Effector memory CD4-positive, alpha-beta T cell (primary cell): ENCODE results near the gene CNTFR.

Source experiments
- DNase-seq, 3 donors: peaks; one replicate each; pipeline ENCODE4 v3.0.0-alpha.2; 2020
- H3K27ac ChIP-seq: 2 replicates; pipeline ENCODE4 v1.7.0; 2013; ENCODE audit warnings: mild to moderate bottlenecking, low read length, moderate library complexity; ENCODE audit not compliant: insufficient read depth, poor library complexity, severe bottlenecking
- H3K27me3 ChIP-seq: replicated peaks from 2 replicates; pipeline ENCODE4 v1.7.0; 2013; ENCODE audit warnings: mild to moderate bottlenecking, low read length; ENCODE audit not compliant: insufficient read depth, control insufficient read depth, poor library complexity, severe bottlenecking
- H3K36me3 ChIP-seq: 2 replicates; pipeline ENCODE4 v1.7.0; 2013; ENCODE audit warnings: mild to moderate bottlenecking, low read length, moderate library complexity; ENCODE audit not compliant: control insufficient read depth, insufficient read depth
- H3K4me1 ChIP-seq: 2 replicates; pipeline ENCODE4 v1.7.0; 2013; ENCODE audit warnings: low read length, mild to moderate bottlenecking; ENCODE audit not compliant: control insufficient read depth, insufficient read depth, poor library complexity, severe bottlenecking
- H3K4me3 ChIP-seq: 2 replicates; pipeline ENCODE4 v1.7.0; 2013; ENCODE audit warnings: low read length, low read depth, mild to moderate bottlenecking; ENCODE audit not compliant: insufficient read depth, poor library complexity, severe bottlenecking
- H3K9me3 ChIP-seq: 2 replicates; pipeline ENCODE4 v1.7.0; 2013; ENCODE audit warnings: mild to moderate bottlenecking, low read length, moderate library complexity; ENCODE audit not compliant: control insufficient read depth

The CNTFR gene

GRCh38 chr9:34601937-34602573, 12.5 kb upstream of the CNTFR start:
- H3K9me3 ChIP-seq, result no peaks in the 10 kb centered on the region
- H3K36me3 ChIP-seq, result no peaks in the 10 kb centered on the region
- no peak overlapping the region for H3K4me3 ChIP-seq
- no peak for DNase-seq
- H3K4me1 ChIP-seq, result no peaks in the 10 kb centered on the region
- no peak overlapping the region for H3K27ac ChIP-seq
- no peaks in the 10 kb centered on the region for H3K27me3 ChIP-seq

DNA sequence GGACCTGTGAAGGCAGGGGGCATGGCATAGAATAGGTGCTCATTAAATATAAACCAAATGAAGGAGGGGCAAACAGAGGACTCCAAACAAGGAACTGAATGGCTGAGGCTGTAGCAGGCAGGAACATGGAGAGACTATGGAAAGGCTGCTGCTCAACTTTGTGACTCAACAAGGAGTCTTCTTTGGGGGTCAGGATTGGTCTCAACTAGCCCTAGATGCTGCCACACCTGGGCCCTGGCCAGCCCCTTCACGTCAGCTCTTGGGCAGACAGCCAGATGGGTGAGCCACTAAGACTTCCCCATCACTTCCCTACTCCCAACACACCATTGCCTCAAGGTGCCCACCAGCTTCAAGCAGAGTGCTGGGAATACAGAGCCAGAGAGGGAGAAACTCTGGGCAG, 11.4 kb upstream of the CNTFR start:
- H3K9me3 ChIP-seq, result no peaks in the 10 kb centered on the region
- H3K36me3 ChIP-seq, result no peaks in the 10 kb centered on the region
- no peak overlapping the region for H3K4me3 ChIP-seq
- no peak overlapping the region for H3K27ac ChIP-seq
- no peak for DNase-seq
- no peaks in the 10 kb centered on the region for H3K27me3 ChIP-seq
- no peaks in the 10 kb centered on the region for H3K4me1 ChIP-seq

DNA sequence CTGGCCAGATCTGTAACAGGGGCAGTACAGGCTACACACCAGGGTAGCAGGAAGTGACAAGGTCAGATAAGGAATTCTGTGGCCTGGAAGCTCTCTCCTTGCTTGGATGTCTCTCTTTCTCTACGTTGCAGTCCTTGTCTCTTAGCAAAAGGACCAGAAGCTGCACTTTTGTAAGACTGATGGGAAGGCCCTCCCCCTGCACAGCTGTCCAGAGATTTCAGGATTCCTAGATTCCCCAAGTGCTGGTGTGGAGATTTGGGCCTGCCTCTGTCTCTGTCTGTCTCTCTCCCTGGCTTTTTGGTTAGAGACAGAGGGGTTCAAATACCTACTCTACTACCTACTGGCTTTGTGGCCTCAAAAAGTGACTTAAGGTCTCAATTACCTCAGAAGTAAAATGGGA, 10.0 kb upstream of the CNTFR start:
- H3K27ac ChIP-seq, result no peak overlapping the region
- DNase-seq, result no peak
- no peaks in the 10 kb centered on the region for H3K27me3 ChIP-seq
- no peaks in the 10 kb centered on the region for H3K36me3 ChIP-seq
- no peaks in the 10 kb centered on the region for H3K9me3 ChIP-seq
- H3K4me3 ChIP-seq, result no peak overlapping the region
- no peaks in the 10 kb centered on the region for H3K4me1 ChIP-seq

DNA sequence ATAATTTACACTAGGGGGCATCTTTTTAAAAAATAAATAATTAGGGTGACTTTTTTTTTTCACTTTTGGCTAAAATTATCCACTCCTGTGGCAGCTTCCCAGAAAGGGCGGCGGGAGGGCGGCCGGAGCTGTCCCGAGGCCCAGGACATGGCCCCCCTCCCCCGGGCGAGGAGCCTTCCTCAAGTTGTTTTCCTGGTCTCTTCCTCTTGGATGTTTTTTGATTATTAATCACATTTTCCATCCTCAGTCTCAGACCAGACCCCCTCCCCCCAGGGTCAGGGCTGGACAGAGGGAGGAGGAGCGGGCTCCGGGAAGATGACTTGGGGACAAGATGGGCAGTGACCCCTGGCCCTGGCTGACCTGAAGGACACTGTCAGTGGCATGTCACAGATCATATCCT, 4.7 kb upstream of the CNTFR start:
- Histone ChIP-seq H3K4me1 (peaks cover 22% of the 10 kb centered on the region), H3K4me3 (no peak overlapping the region), H3K9me3 (no peaks in the 10 kb centered on the region), H3K27ac (no peak overlapping the region), H3K27me3 (peaks cover 35% of the 10 kb centered on the region), H3K36me3 (no peaks in the 10 kb centered on the region)
- no peak for DNase-seq

DNA sequence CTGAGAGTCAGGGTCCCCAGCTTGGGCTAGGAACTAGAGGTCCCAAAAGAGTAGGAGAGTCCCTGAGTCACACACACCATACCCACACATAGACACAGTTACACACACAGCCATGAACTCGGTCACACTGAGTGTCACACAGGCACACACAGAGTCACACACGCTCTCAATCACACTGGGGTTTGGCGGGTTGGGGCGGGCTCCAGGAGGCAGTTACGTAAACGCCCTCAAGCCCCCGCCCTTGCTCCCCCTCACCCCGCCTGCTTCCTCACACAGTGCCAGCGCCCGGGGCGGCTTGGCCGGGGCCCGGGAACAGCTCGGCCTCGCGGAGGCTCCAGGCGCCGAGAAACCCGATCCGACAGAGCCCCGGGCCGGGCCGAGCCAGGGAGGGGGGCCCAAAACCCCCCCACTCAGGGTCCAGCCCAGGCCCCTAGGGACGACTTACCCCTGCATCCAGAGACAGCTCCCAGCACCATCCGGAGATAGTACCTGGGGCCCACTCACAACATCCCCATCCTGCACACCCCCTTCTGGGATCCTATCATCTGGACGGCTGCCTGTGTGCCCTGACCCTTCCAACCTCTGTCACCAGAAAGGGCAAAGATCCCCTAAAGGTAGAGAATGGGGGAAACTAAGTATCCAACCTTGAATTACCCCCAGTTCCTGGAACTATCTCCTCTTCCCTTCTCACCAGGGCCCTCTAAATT, 3.5 kb upstream of the CNTFR start:
- peaks cover 24% of the 10 kb centered on the region for H3K4me1 ChIP-seq
- no peak overlapping the region for H3K27ac ChIP-seq
- no peaks in the 10 kb centered on the region for H3K36me3 ChIP-seq
- peaks cover 44% of the 10 kb centered on the region for H3K27me3 ChIP-seq
- no peak overlapping the region for H3K4me3 ChIP-seq
- H3K9me3 ChIP-seq, result no peaks in the 10 kb centered on the region
- DNase-seq, result no peak

DNA sequence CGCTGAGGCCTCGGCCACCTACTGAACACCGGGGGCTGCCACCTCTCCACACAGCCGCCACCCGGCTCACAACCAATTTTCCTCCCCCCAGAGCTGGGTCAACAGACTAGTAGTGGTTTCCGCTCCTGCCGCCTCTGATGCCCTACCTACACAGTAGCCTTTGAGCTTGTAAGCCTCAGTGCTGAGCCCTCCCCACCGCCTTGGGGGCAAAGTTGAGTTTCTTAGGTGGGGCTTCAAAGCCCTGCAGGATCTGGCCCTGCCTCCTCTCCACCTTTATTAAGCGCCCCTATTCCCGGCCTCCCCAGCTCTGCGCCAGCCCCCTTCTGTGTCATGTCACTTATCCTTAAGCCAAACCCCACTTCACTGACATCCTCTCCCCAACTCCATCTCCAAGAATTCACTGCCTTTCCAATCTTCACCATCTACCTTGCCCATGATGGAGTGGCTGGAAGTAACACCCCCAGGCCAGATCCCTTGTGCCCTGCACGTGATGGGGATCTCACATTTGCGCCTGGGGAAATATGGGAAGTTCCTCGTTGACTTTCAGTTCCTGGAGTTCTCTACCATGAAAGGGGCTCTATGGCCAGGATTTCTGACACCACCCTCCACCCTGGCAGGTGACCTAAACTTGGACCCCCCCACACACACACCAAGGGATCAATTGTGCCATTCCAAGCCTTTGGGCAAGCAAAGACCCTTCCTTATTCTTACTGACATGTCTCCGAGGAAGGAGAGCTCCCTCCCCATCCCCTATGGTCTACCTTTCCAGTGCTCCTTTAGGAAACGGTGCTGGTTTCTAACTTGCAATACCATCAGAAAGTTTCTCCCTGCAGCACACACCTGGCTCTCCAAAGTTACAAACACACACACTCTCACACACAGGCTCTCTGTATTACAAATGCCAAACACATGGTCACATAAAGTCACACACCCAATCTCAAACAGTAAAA, 2.7 kb upstream of the CNTFR start:
- H3K36me3 ChIP-seq, result no peaks in the 10 kb centered on the region
- H3K27me3 ChIP-seq, result peaks cover 52% of the 10 kb centered on the region
- H3K27ac ChIP-seq, result no peak overlapping the region
- DNase-seq, result no peak
- H3K9me3 ChIP-seq, result no peaks in the 10 kb centered on the region
- H3K4me1 ChIP-seq, result peaks cover 24% of the 10 kb centered on the region
- peak overlapping the region; percentile 73 for H3K4me3 ChIP-seq

DNA sequence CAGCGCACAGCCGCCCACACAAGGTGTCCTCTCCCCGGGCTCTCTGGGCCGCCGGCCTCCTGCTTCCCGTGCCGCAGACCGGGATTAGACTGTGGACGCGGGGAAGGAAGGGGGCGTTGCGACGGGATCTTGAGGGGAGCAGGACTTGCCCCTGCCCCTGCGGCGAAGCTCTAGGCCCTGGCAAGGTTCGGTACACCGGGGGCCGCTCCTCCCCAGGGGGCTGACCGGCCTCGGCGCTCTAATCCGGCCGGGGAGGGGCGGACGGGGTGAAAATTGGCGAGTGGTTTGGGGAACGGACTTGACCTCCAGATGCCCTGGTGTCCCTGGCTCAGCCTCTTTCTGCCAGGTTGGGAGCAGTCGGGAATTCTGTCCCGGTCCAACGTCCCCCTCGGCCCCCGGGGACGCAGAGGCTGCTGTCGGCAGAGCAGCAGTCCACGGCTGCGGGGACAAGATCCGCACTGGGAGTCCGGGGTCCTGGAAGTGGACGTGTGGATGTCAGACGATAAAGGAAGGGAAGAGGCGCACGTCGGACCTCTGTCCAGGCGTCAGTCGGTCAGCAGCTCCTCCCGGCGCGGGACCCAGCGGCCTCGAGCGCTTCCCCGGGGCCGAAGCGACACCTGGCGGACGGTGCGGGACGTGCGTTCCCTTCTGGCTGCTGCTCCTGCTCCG, 1.9 kb upstream of the CNTFR start:
- H3K27me3 ChIP-seq, result peaks cover 54% of the 10 kb centered on the region

GRCh38 chr9:34590381-34591247, 1.1 kb upstream of the CNTFR start:
- no peaks in the 10 kb centered on the region for H3K36me3 ChIP-seq
- H3K9me3 ChIP-seq, result no peaks in the 10 kb centered on the region
- DNase-seq, result no peak
- peak overlapping the region; percentile 73 for H3K4me3 ChIP-seq
- no peak overlapping the region for H3K27ac ChIP-seq
- H3K4me1 ChIP-seq, result peaks cover 24% of the 10 kb centered on the region
- peaks cover 54% of the 10 kb centered on the region for H3K27me3 ChIP-seq

More for the DNA sequence above, 1.9 kb upstream of the CNTFR start:
- Histone ChIP-seq H3K27ac (no peak overlapping the region), H3K36me3 (no peaks in the 10 kb centered on the region), H3K4me3 (peak overlapping the region; percentile 73), H3K9me3 (no peaks in the 10 kb centered on the region), H3K4me1 (peaks cover 24% of the 10 kb centered on the region)
- peak; percentile 40 to 63 (median 41) for DNase-seq
